Kidney (tissue), 14 donors: ENCODE results near the gene ERBB3. TPM values are rescaled to one million over a fixed set of nuclear protein-coding genes. Genes with fewer than 3 reads are reported as not detected.

Source experiments
- DNase-seq, 5 donors: peaks; one replicate each; pipeline ENCODE4 v3.0.0-alpha.2; 2013 to 2020
- FAIRE-seq: peaks from 2 replicates; lab custom pipeline; 2012; peaks lifted over from hg19 to GRCh38; lab: Jason Lieb, UNC
- H3K27ac ChIP-seq, 2 donors: one replicate each; pipeline ENCODE4 v1.7.0; 2013; ENCODE audit warnings: low read depth in 2 of 2, low read length in 2 of 2, inconsistent platforms in 1 of 2
- H3K27me3 ChIP-seq: one replicate; pipeline ENCODE4 v1.7.1; 2013; ENCODE audit warnings: low read length, inconsistent platforms; ENCODE audit not compliant: control insufficient read depth, insufficient read depth
- H3K36me3 ChIP-seq, 3 donors: one replicate each; pipeline versions ENCODE4 v1.7.0 to v1.7.1; 2013; ENCODE audit warnings: low read length in 3 of 3, control low read depth in 1 of 3, inconsistent platforms in 1 of 3; ENCODE audit not compliant: insufficient read depth in 3 of 3, control insufficient read depth in 2 of 3
- H3K4me1 ChIP-seq, 3 donors: one replicate each; pipeline versions ENCODE4 v1.7.0 to v1.7.1; 2013; ENCODE audit warnings: low read length in 3 of 3, inconsistent platforms in 1 of 3, low read depth in 1 of 3; ENCODE audit not compliant: control insufficient read depth in 2 of 3, insufficient read depth in 2 of 3
- H3K4me3 ChIP-seq, 3 donors: one replicate each; pipeline versions ENCODE4 v1.7.0 to v1.8.1; 2013; ENCODE audit warnings: low read length in 3 of 3, control low read depth in 1 of 3, inconsistent platforms in 1 of 3
- H3K9ac ChIP-seq, 3 donors: one replicate each; pipeline versions ENCODE4 v1.7.0 to v1.7.1; 2013; ENCODE audit warnings: low read length in 3 of 3, control low read depth in 1 of 3, inconsistent platforms in 1 of 3
- H3K9me3 ChIP-seq, 3 donors: one replicate each; pipeline versions ENCODE4 v1.7.0 to v1.7.1; 2013; ENCODE audit warnings: low read length in 3 of 3, control low read depth in 1 of 3, inconsistent platforms in 1 of 3; ENCODE audit not compliant: control insufficient read depth in 2 of 3, insufficient read depth in 1 of 3
- CTCF ChIP-seq: IDR thresholded peaks from 3 replicates; pipeline ENCODE4 v1.5.1; 2012; ENCODE audit warnings: mild to moderate bottlenecking, moderate library complexity, borderline replicate concordance; ENCODE audit not compliant: insufficient read depth; ENCODE audit errors: extremely low read depth
- intact Hi-C: fragments of 100-400 bp; cut with DNase I; formaldehyde crosslinking; loops from one replicate; pipeline ENCODE4 v1.11.1; 2022
- polyA plus RNA-seq: library from polyadenylated mRNA; stranded (reverse); fragments of 350-450 nt; fragmentation: Illumina TruSeq; extraction: RNeasy Lipid Tissue Mini Kit (QIAGEN cat#74804); gene quantifications from one replicate; pipeline ENCODE4 v1.2.3, GENCODE V29; 2014; ENCODE audit warnings: low read depth, low replicate concordance; ENCODE audit not compliant: insufficient read depth
- total RNA-seq: library from RNA; stranded (reverse); fragmentation: NEBNext Ultra II Directional; extraction: Animal tissue kit (Norgen Biotek cat#: 25700); gene quantifications from one replicate; pipeline ENCODE4 v1.2.1, GENCODE V29; 2021
- donor health status: control.
- donor health status: control.
- donor health status: control.
- donor health status: control.
- donor health status: control.
- donor health status: DM: yes; HTN: yes; CAD: no.
- donor health status: Normal renal cell carcinoma (clear cell type).

The ERBB3 gene
- total and polyA plus RNA-seq, 2 donors from 2014 or later = 31.5 to 58.1 TPM

GRCh38 chr12:56120158-56120846 is 40.3 kb downstream of the ERBB3 start:
- Histone ChIP-seq H3K36me3 (peaks cover 0 to 3% (median 0%) of the 10 kb centered on the region in 3 donors), H3K4me1 (peaks cover 0 to 19% (median 15%) of the 10 kb centered on the region in 3 donors), H3K9ac (peak overlapping the region in 2 of 3 donors; percentile 25 to 98), H3K27ac (peak overlapping the region in 1 of 2 donors; percentile 87), H3K27me3 (no peaks in the 10 kb centered on the region), H3K9me3 (no peaks in the 10 kb centered on the region), H3K4me3 (no peak overlapping the region)
- no peak for TF ChIP-seq CTCF
- intact Hi-C loops = loop anchor here (10.0 kb wide), 1 partner anchor 64 kb away; the partner anchor contains the start of gene SMARCC2
- FAIRE-seq (no peak), DNase-seq (peak in 1 of 5 donors; percentile 72)

- Histone ChIP-seq H3K9ac (no peak overlapping the region), H3K36me3 (peaks cover 0 to 3% (median 0%) of the 10 kb centered on the region in 3 donors), H3K4me3 (no peak overlapping the region), H3K9me3 (no peaks in the 10 kb centered on the region), H3K4me1 (peaks cover 3 to 24% (median 16%) of the 10 kb centered on the region in 3 donors), H3K27ac (no peak overlapping the region), H3K27me3 (no peaks in the 10 kb centered on the region)
- DNase-seq = peak in 1 of 5 donors; percentile 57
- intact Hi-C loops = loop anchor here (10.0 kb wide), 1 partner anchor 63 kb away; the partner anchor contains the start of gene SMARCC2
- TF ChIP-seq CTCF = no peak
- no peak for FAIRE-seq
Observed at GRCh38 chr12:56121204-56121870, 41.4 kb downstream of the ERBB3 start.

DNA sequence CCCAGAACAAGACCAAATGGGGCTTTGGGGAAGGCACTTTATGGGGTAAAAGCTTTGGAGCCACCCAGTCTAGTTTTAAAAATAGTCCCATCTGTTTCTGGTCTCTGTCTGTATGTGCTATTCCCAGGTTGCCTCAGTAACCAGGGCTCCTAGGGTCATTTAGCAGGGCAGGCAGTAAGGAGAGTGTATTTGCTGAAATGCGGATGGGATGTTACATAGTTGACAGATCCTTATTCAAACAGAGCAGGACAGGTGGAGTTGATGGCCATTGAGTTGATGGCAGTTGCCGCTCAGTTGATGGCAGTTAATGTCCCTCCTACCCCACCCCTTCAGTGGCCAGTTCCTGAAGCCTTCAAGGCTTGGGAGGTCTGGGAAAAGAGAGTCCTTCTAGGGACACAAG is 42.7 kb downstream of the ERBB3 start:
- Histone ChIP-seq H3K36me3 (peaks cover 0 to 3% (median 0%) of the 10 kb centered on the region in 3 donors), H3K27ac (no peak overlapping the region), H3K4me3 (no peak overlapping the region), H3K9me3 (no peaks in the 10 kb centered on the region), H3K27me3 (no peaks in the 10 kb centered on the region), H3K4me1 (peaks cover 11 to 33% (median 26%) of the 10 kb centered on the region in 3 donors), H3K9ac (peak overlapping the region in 1 of 3 donors; percentile 14)
- FAIRE-seq (no peak), DNase-seq (no peak)
- no peak for TF ChIP-seq CTCF
- intact Hi-C loops = loop anchor here (10.0 kb wide), 1 partner anchor 62 kb away; the partner anchor contains the start of gene SMARCC2
